Measurements from ENCODE around the gene TPK1. TPM values are rescaled to one million over a fixed set of nuclear protein-coding genes. Genes with fewer than 3 reads are reported as not detected.

The TPK1 gene
- total and polyA plus RNA-seq, 2 of the 4 experiments (the other 2 are of a cell fraction): 0.38 to 1.8 TPM

GRCh38 chr7:144710791-144711190 is 125.1 kb downstream of the TPK1 start:
- dilution Hi-C loops (cut with HindIII; ENCODE audit: low sequenced_read_pairs, unreplicated experiment) (no loop called here), in situ Hi-C loops (cut with MboI; ENCODE audit: low sequenced_read_pairs) (no loop called here), intact Hi-C loops (cut with micrococcal nuclease) (no loop called here)
- no peak overlapping the region for H2BK15ac ChIP-seq (ENCODE audit: low read depth, low read length)
- H4K20me1 ChIP-seq (ENCODE audit: insufficient read depth, low read length): no peaks in the 10 kb centered on the region
- H3K18ac ChIP-seq (ENCODE audit: low read depth, low read length): no peak overlapping the region
- no peak overlapping the region for H3K14ac ChIP-seq (replicated peaks; ENCODE audit: low read depth, low read length)
- no peak overlapping the region for H4K5ac ChIP-seq (ENCODE audit: low read depth, low read length)
- H3K79me1 ChIP-seq (ENCODE audit: low read depth in 1 of 2, low read length in 2 of 2): no peaks in the 10 kb centered on the region
- H3K23ac ChIP-seq (ENCODE audit: low read depth, low read length): no peak overlapping the region
- ChIA-PET POLR2A (ENCODE audit: unreplicated experiment) (no interaction called here), CTCF (no interaction called here)
- peaks cover 8% of the 10 kb centered on the region for H3K9me3 ChIP-seq (ENCODE audit: control insufficient read depth, insufficient read depth, low read length)
- no peak overlapping the region for H2BK120ac ChIP-seq (ENCODE audit: low read depth, low read length)
- H3K4me3 ChIP-seq (ENCODE audit: insufficient read depth, low read depth, low read length): no peak overlapping the region
- no peaks in the 10 kb centered on the region for H3K4me1 ChIP-seq (ENCODE audit: control insufficient read depth, insufficient read depth, low read length)
- H3K4ac ChIP-seq (ENCODE audit: low read depth, low read length): no peak overlapping the region
- H2AFZ ChIP-seq (replicated peaks; ENCODE audit: low read length, poor library complexity): no peak overlapping the region
- no CpG with 5 or more reads among the region's 4 CpGs for WGBS, 2 experiments (ENCODE audit: extremely low coverage in 2 of 2, insufficient read length in 1 of 2)
- H3K27ac ChIP-seq (ENCODE audit: insufficient read depth, low read length): no peak overlapping the region
- no peak overlapping the region for H2AK9ac ChIP-seq (replicated peaks; ENCODE audit: low read depth, low read length, poor library complexity)
- no peak for ATAC-seq (ENCODE audit: low read depth)
- no peaks in the 10 kb centered on the region for H3K27me3 ChIP-seq (ENCODE audit: control insufficient read depth, insufficient read depth, low read length)
- H2BK5ac ChIP-seq (ENCODE audit: low read depth, low read length, poor library complexity, severe bottlenecking): no peak overlapping the region
- no TSS peak for BruUV-seq (replicated peaks)
- H2BK20ac ChIP-seq (ENCODE audit: low read depth, low read length): no peak overlapping the region
- no peak overlapping the region for H3K4me2 ChIP-seq (ENCODE audit: low read depth, low read length)
- no peak overlapping the region for H4K8ac ChIP-seq (ENCODE audit: low read depth in 2 of 2, low read length in 2 of 2)
- H2AK5ac ChIP-seq (ENCODE audit: low read depth, low read length): no peak overlapping the region
- H3K9ac ChIP-seq (ENCODE audit: low read depth, low read length): no peak overlapping the region
- H4K91ac ChIP-seq (ENCODE audit: insufficient read depth, low read depth, low read length): no peak overlapping the region
- no peak for DNase-seq
- no peak for TF ChIP-seq USF2 (IDR thresholded peaks at IDR 0.05; ENCODE audit: low read depth, low read length)
- TF ChIP-seq, protein P1, sequence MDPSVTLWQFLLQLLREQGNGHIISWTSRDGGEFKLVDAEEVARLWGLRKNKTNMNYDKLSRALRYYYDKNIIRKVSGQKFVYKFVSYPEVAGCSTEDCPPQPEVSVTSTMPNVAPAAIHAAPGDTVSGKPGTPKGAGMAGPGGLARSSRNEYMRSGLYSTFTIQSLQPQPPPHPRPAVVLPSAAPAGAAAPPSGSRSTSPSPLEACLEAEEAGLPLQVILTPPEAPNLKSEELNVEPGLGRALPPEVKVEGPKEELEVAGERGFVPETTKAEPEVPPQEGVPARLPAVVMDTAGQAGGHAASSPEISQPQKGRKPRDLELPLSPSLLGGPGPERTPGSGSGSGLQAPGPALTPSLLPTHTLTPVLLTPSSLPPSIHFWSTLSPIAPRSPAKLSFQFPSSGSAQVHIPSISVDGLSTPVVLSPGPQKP (IDR thresholded peaks at IDR 0.05; ENCODE audit: borderline replicate concordance, low read depth, low read length): no peak
- TF ChIP-seq SMC3 (IDR thresholded peaks at IDR 0.05; ENCODE audit: low read depth, low read length): no peak
- no peak for TF ChIP-seq CHD1 (IDR thresholded peaks at IDR 0.05; ENCODE audit: low read depth, low read length)
- no peak for TF ChIP-seq RFX5 (IDR thresholded peaks at IDR 0.05; ENCODE audit: low read depth, low read length)
- TF ChIP-seq FOS (IDR thresholded peaks at IDR 0.05; ENCODE audit: low read depth, low read length): no peak
- TF ChIP-seq RAD21 (IDR thresholded peaks at IDR 0.05; ENCODE audit: low read length): no peak
- no peak for TF ChIP-seq RCOR1 (IDR thresholded peaks at IDR 0.05; ENCODE audit: insufficient replicate concordance, low read length)
- TF ChIP-seq, protein P2, sequence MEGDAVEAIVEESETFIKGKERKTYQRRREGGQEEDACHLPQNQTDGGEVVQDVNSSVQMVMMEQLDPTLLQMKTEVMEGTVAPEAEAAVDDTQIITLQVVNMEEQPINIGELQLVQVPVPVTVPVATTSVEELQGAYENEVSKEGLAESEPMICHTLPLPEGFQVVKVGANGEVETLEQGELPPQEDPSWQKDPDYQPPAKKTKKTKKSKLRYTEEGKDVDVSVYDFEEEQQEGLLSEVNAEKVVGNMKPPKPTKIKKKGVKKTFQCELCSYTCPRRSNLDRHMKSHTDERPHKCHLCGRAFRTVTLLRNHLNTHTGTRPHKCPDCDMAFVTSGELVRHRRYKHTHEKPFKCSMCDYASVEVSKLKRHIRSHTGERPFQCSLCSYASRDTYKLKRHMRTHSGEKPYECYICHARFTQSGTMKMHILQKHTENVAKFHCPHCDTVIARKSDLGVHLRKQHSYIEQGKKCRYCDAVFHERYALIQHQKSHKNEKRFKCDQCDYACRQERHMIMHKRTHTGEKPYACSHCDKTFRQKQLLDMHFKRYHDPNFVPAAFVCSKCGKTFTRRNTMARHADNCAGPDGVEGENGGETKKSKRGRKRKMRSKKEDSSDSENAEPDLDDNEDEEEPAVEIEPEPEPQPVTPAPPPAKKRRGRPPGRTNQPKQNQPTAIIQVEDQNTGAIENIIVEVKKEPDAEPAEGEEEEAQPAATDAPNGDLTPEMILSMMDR (conservative IDR thresholded peaks at IDR 0.05; ENCODE audit: low read depth, low read length): no peak
- no peak for TF ChIP-seq CEBPB (IDR thresholded peaks at IDR 0.05; ENCODE audit: low read depth, low read length)
- no peak for TF ChIP-seq NFE2L2 (IDR thresholded peaks at IDR 0.05; ENCODE audit: low read depth, low read length)
- TF ChIP-seq MAFK (IDR thresholded peaks at IDR 0.05; ENCODE audit: low read depth, low read length): no peak
- TF ChIP-seq MXI1 (IDR thresholded peaks at IDR 0.05; ENCODE audit: borderline replicate concordance, low read depth, low read length): no peak
- no peak for TF ChIP-seq MAZ (IDR thresholded peaks at IDR 0.05; ENCODE audit: borderline replicate concordance, low read depth, low read length)
- no peak for TF ChIP-seq POLR2A (IDR thresholded peaks at IDR 0.05; ENCODE audit: low read depth, low read length)
- TF ChIP-seq BHLHE40 (IDR thresholded peaks at IDR 0.05; ENCODE audit: low read depth, low read length): no peak
- H3K56ac ChIP-seq (ENCODE audit: extremely low read depth, insufficient read depth, low read length): no peak overlapping the region
- no peaks in the 10 kb centered on the region for H3K36me3 ChIP-seq (ENCODE audit: control insufficient read depth, insufficient read depth, low read length)
- no peaks in the 10 kb centered on the region for H3K9me1 ChIP-seq (ENCODE audit: insufficient read depth, low read length)
